WI38 (cell line): Measurements from ENCODE around the gene ISOC2.

ENCODE experiments used
- H3K4me3 ChIP-seq: 2 replicates; pipeline ENCODE4 v1.5.1; 2011; ENCODE audit warnings: low read depth, mild to moderate bottlenecking, control low read depth, low read length
- TF ChIP-seq, protein P1 (sequence below): IDR thresholded peaks from 2 replicates; pipeline ENCODE4 v1.5.1; 2012; ENCODE audit warnings: low read depth, mild to moderate bottlenecking, control low read depth, low read length

ISOC2 gene, protein sequence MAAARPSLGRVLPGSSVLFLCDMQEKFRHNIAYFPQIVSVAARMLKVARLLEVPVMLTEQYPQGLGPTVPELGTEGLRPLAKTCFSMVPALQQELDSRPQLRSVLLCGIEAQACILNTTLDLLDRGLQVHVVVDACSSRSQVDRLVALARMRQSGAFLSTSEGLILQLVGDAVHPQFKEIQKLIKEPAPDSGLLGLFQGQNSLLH

DNA sequence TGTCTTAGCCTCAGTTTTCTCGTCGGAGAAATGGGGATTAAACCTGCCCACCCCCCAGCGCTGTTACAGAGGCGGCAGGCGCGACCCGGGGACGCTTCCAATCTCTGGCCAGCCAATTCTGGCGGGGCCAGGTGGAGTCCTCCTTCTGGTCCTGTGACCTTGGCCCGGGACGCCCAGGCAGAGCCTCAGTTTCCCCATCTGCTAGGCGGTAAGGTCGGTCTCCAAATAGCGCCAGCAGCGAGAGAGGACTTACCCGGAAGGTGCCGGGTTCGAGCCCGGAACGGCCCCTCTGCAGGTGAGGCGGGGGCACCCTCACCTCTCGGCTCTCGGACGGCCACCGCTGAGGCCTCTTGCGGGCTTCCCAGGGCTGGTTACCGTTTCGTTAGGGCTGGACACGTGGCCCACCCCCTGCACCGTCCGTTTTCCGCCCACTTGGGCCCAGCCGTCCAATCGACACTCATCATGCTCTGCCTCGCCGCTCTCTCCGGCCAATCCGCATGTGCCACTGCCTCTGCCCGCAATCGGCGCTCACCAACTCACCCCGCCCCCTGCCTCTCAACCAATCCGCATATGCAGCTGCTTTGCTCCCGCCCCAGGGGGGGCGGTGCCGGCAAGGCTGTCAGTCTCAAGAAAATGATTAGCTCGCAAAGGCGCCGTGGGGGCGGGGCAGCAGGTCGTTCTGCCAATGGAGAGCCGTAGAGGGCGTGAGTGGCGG, at the start of gene ISOC2:
TSS of gene ISOC2 (minus strand) at position 384 of the 715 bp plus-strand sequence. CDS start 5,156 bp downstream, outside the sequence.
- peak within 1 kb of the TSS; percentile 88 for H3K4me3 ChIP-seq
- TF ChIP-seq, protein P1, sequence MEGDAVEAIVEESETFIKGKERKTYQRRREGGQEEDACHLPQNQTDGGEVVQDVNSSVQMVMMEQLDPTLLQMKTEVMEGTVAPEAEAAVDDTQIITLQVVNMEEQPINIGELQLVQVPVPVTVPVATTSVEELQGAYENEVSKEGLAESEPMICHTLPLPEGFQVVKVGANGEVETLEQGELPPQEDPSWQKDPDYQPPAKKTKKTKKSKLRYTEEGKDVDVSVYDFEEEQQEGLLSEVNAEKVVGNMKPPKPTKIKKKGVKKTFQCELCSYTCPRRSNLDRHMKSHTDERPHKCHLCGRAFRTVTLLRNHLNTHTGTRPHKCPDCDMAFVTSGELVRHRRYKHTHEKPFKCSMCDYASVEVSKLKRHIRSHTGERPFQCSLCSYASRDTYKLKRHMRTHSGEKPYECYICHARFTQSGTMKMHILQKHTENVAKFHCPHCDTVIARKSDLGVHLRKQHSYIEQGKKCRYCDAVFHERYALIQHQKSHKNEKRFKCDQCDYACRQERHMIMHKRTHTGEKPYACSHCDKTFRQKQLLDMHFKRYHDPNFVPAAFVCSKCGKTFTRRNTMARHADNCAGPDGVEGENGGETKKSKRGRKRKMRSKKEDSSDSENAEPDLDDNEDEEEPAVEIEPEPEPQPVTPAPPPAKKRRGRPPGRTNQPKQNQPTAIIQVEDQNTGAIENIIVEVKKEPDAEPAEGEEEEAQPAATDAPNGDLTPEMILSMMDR, result no peak

DNA sequence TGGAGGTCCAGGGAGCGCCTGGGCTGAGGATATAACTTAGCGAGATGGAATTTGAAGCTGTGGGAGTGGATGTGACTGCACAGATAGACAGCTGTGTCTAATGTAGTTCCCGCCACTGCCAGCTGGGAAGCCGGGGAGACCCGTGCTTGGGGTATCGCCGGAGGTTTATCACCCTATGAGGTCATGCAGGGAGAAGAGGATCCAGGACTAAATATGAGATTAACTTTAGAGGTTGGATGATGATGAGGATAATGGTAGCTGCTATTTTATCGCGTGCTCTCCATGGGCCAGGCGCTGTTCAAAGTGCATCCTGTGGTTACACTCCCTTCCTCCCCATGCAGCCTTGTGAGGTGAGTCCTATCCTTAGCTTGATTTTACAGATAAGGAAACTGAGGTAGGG, 46.7 kb upstream of the ISOC2 start:
- no peak overlapping the region for H3K4me3 ChIP-seq

DNA sequence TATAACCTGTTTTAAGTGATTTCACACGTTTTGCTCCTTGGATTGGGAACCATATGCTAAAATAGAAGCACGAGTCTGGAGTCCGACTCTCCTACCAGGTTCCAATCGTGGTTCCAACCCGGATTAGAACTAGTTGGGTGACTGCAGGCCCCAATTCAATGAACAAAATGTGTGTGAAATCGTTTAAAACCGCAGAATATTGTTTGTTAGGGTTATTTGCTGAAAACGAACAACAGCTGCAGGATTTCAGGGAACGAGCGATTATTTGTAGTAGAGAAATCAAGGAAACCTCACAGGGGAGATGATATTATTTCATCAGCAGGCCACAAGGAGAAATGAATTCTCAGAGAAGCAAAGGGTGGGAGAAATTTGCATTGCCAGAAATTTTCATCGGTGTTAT, 43.5 kb upstream of the ISOC2 start:
- H3K4me3 ChIP-seq, result no peak overlapping the region
- TF ChIP-seq, protein P1, result no peak

More for the DNA sequence above, 46.7 kb upstream of the ISOC2 start:
- TF ChIP-seq, protein P1, result no peak

DNA sequence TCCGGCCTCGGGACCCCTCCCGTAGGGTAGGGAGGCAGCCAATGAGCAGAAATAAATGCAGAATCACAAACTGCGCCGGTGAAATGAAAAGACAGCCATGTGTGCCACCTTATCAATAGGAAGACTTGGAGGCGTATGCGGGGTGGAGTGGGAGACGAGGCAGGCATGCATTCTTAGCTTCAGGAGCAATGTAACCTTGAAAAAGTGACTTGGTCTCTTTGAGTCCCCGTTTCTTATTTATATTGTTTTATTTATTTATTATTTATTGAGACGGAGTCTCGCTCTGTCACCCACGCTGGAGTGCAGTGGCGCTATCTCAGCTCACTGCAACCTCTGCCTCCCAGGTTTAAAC, 42.8 kb upstream of the ISOC2 start:
- TF ChIP-seq, protein P1, result no peak
- peak overlapping the region; percentile 57; the same call in 1 of the 2 replicates for H3K4me3 ChIP-seq

DNA sequence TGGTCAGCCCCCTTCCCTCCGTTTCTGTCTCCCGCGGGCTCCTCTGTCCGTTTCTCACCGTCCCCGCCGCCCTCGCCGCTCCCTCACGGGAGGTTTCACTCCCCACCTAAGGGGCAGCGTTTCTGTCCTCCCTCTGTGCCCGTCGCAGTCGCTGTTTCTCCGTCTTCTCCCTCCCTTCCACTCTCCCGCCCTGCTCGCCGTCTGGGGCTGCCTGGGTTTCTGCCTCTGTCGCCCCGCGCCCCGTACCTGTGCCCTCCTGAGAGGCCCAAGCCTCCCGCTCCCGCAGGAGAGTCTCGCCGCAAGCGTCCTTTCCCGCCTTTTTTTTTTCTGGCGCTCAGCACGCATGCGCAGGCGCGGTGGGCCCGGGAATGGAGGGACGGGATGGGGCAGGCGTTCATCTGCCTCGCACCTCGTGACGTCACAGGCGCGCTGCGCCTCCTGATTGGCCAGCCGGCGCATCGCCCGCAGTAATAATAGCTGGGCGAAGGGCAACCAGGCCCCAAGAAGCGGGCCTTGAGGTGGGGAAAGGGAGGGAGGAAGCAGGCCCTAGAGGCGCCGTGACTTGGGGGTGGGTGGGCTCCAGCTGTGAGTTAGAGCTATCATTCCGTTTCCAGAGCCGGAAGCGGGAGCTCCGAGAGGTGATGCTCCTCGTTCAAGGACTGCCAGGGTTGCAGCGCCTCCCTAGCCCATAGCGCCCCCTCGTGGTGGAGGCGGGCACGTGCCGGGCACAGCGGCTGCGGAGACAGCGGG, 42.2 kb upstream of the ISOC2 start:
- peak overlapping the region; percentile 57 for H3K4me3 ChIP-seq
- TF ChIP-seq, protein P1, result peak; percentile 95

DNA sequence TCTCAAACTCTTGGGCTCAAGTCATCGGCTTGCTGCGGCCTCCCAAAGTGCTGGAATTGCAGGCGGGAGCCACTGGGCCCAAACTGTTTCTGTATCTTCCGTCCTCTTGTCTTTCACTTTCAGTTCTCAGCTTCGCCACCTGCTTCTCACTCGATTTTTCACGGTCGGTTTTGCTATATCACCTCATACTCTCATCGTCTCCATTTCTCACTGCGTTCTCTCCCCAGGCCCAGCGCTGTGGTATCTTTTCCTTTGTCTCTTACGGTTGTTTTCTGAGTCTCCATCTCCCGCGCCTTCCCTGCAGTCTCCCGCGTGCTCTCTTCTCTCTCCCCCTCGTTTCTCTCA, 41.7 kb upstream of the ISOC2 start:
- H3K4me3 ChIP-seq, result no peak overlapping the region
- TF ChIP-seq, protein P1, result no peak
